Measurements from ENCODE around the gene TUBA4B.

- TF ChIP-seq CTCF (IDR thresholded peaks at IDR 0.05): no peak
- no peak for TF ChIP-seq POLR2A (IDR thresholded peaks at IDR 0.05)
- TF ChIP-seq EP300 (IDR thresholded peaks at IDR 0.05): no peak
Measured at GRCh38 chr2:219272995-219273394, 20.0 kb downstream of the TUBA4B start.

All from tibial nerve (tissue), 4 donors.